HCT116 (cell line): ENCODE measurements around the gene ATRIP.

Experiments
- CEBPB ChIP-seq: IDR thresholded peaks from 2 replicates; pipeline ENCODE4 v1.6.1; 2012; ENCODE audit warnings: low read depth
- ELF1 ChIP-seq: IDR thresholded peaks from 2 replicates; pipeline ENCODE4 v1.6.1; 2012; ENCODE audit warnings: low read depth, borderline replicate concordance
- POLR2AphosphoS5 ChIP-seq: IDR thresholded peaks from 2 replicates; pipeline ENCODE4 v1.6.1; 2011; ENCODE audit warnings: mild to moderate bottlenecking, low read depth, low read length, moderate library complexity
- RAD21 ChIP-seq: IDR thresholded peaks from 2 replicates; pipeline ENCODE4 v1.6.1; 2012; ENCODE audit warnings: low read depth, mild to moderate bottlenecking
- SIN3A ChIP-seq: IDR thresholded peaks from 2 replicates; pipeline ENCODE4 v1.6.1; 2012; ENCODE audit warnings: low read depth
- SP1 ChIP-seq: IDR thresholded peaks from 2 replicates; pipeline ENCODE4 v1.6.1; 2012; ENCODE audit warnings: low read depth
- TCF7L2 ChIP-seq: IDR thresholded peaks from 2 replicates; pipeline ENCODE4 v1.7.0; 2011; ENCODE audit warnings: borderline replicate concordance, inconsistent platforms; ENCODE audit not compliant: insufficient read depth, insufficient read length; ENCODE audit errors: extremely low read depth
- YY1 ChIP-seq: IDR thresholded peaks from 2 replicates; pipeline ENCODE4 v1.6.1; 2011; ENCODE audit warnings: low read length, low read depth, moderate library complexity, mild to moderate bottlenecking; ENCODE audit not compliant: insufficient replicate concordance; ENCODE audit errors: extremely low read depth
- TF ChIP-seq, protein P1 (sequence below), 3 experiments: fragments of 200-600 bp in 1 of 3; sonication (generic) in 1 of 3; IDR thresholded peaks in 2 of 3; conservative IDR thresholded peaks in 1 of 3; 2 replicates each; pipeline ENCODE4 v1.5.1; 2012 to 2017; ENCODE audit warnings: low read depth in 2 of 3, low read length in 2 of 3, antibody characterized with exemption in 1 of 3, borderline replicate concordance in 1 of 3, control low read depth in 1 of 3, mild to moderate bottlenecking in 1 of 3, mixed read lengths in 1 of 3, mixed run types in 1 of 3, moderate library complexity in 1 of 3; ENCODE audit not compliant: insufficient read depth in 1 of 3
- TF ChIP-seq, protein P2 (sequence below): IDR thresholded peaks from 2 replicates; pipeline ENCODE4 v1.6.1; 2012; ENCODE audit warnings: low read depth

DNA sequence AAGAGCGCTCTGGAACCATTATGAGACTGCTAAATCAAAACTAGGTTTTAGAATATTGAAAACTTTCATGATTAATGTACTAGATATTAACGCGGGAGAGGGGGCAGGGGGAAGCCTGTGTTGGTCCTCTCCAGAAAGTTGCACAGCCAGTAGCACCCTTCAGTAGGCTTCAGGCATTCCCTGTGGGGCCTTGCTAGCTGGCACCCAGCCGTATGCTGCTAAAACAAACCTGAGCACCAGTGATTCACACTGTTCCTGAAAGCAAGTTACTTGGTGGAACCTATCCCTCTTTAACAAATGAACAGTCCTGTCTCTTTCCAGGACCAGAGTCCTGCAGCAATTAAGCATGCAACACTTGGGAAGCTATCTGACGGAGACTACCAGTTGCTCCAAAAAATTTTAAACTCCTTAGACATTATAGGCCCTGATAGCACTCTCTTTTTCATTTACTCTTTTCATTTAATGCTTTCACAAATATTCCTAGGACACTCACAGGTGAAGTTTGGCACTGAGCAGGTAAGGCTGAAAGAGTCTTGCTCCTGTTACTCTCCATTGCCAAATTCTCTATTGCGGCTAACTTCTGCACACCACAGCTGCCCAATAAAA lies 1.2 kb upstream of the ATRIP start:
- TF ChIP-seq POLR2AphosphoS5 (no peak; the same call in 1 of the 2 replicates), CEBPB (no peak), SP1 (no peak), YY1 (no peak), SIN3A (no peak), RAD21 (no peak), TCF7L2 (no peak), ELF1 (no peak)
- TF ChIP-seq, protein P1, sequence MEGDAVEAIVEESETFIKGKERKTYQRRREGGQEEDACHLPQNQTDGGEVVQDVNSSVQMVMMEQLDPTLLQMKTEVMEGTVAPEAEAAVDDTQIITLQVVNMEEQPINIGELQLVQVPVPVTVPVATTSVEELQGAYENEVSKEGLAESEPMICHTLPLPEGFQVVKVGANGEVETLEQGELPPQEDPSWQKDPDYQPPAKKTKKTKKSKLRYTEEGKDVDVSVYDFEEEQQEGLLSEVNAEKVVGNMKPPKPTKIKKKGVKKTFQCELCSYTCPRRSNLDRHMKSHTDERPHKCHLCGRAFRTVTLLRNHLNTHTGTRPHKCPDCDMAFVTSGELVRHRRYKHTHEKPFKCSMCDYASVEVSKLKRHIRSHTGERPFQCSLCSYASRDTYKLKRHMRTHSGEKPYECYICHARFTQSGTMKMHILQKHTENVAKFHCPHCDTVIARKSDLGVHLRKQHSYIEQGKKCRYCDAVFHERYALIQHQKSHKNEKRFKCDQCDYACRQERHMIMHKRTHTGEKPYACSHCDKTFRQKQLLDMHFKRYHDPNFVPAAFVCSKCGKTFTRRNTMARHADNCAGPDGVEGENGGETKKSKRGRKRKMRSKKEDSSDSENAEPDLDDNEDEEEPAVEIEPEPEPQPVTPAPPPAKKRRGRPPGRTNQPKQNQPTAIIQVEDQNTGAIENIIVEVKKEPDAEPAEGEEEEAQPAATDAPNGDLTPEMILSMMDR (IDR thresholded peaks at IDR 0.05 in 2 of 3, conservative IDR thresholded peaks at IDR 0.05 in 1 of 3; ENCODE audit: borderline replicate concordance in 1 of 3, insufficient read depth in 1 of 3, low read depth in 2 of 3, low read length in 2 of 3) = no peak
- TF ChIP-seq, protein P2, sequence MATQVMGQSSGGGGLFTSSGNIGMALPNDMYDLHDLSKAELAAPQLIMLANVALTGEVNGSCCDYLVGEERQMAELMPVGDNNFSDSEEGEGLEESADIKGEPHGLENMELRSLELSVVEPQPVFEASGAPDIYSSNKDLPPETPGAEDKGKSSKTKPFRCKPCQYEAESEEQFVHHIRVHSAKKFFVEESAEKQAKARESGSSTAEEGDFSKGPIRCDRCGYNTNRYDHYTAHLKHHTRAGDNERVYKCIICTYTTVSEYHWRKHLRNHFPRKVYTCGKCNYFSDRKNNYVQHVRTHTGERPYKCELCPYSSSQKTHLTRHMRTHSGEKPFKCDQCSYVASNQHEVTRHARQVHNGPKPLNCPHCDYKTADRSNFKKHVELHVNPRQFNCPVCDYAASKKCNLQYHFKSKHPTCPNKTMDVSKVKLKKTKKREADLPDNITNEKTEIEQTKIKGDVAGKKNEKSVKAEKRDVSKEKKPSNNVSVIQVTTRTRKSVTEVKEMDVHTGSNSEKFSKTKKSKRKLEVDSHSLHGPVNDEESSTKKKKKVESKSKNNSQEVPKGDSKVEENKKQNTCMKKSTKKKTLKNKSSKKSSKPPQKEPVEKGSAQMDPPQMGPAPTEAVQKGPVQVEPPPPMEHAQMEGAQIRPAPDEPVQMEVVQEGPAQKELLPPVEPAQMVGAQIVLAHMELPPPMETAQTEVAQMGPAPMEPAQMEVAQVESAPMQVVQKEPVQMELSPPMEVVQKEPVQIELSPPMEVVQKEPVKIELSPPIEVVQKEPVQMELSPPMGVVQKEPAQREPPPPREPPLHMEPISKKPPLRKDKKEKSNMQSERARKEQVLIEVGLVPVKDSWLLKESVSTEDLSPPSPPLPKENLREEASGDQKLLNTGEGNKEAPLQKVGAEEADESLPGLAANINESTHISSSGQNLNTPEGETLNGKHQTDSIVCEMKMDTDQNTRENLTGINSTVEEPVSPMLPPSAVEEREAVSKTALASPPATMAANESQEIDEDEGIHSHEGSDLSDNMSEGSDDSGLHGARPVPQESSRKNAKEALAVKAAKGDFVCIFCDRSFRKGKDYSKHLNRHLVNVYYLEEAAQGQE = no peak
